ENCODE data around the gene ASB5.
"Not testable (repeated sequence)": the region's sequence is repeated elsewhere in the genome, so short reads cannot be mapped to it uniquely, and the experiment has no call there.

ASB5 gene

GRCh38 chr4:176222149-176222548 lies 46.9 kb downstream of the ASB5 start:
- no peak for DNase-seq (ENCODE audit: low read depth)

- no peak for DNase-seq (ENCODE audit: low read depth)
Measured at GRCh38 chr4:176217510-176217909, 51.5 kb downstream of the ASB5 start.

GRCh38 chr4:176212351-176212750 lies 56.7 kb downstream of the ASB5 start:
- DNase-seq (ENCODE audit: low read depth): not testable (repeated sequence)

- DNase-seq (ENCODE audit: low read depth): no peak
Measured at GRCh38 chr4:176210579-176211296, 58.3 kb downstream of the ASB5 start.

- DNase-seq (ENCODE audit: low read depth): no peak
Measured at GRCh38 chr4:176210101-176210500, 58.9 kb downstream of the ASB5 start.

- no peak for DNase-seq (ENCODE audit: low read depth)
Measured at GRCh38 chr4:176209535-176209934, 59.5 kb downstream of the ASB5 start.

- no peak for DNase-seq (ENCODE audit: low read depth)
Measured at GRCh38 chr4:176207839-176208238, 61.2 kb downstream of the ASB5 start.

GRCh38 chr4:176205299-176205698 lies 63.7 kb downstream of the ASB5 start:
- DNase-seq (ENCODE audit: low read depth): no peak

- no peak for DNase-seq (ENCODE audit: low read depth)
Measured at GRCh38 chr4:176198316-176198903, 70.6 kb downstream of the ASB5 start.

GRCh38 chr4:176195184-176195978 lies 73.6 kb downstream of the ASB5 start, which contains the start of gene SPATA4:
Gene SPATA4 (minus strand): TSS chr4:176195585. CDS start chr4:176195562, 23 bp downstream.
- peak; percentile 90 for DNase-seq (ENCODE audit: low read depth)

GRCh38 chr4:176193938-176194337 lies 75.1 kb downstream of the ASB5 start:
- DNase-seq (ENCODE audit: low read depth): peak; percentile 7

GRCh38 chr4:176193126-176193525 lies 75.9 kb downstream of the ASB5 start:
- DNase-seq (ENCODE audit: low read depth): no peak

GRCh38 chr4:176191974-176192373 lies 77.0 kb downstream of the ASB5 start:
- DNase-seq (ENCODE audit: low read depth): no peak

GRCh38 chr4:176189891-176190795 lies 78.9 kb downstream of the ASB5 start:
- DNase-seq (ENCODE audit: low read depth): no peak

- DNase-seq (ENCODE audit: low read depth): no peak
Measured at GRCh38 chr4:176188654-176189053, 80.4 kb downstream of the ASB5 start.

- DNase-seq (ENCODE audit: low read depth): no peak
Measured at GRCh38 chr4:176187624-176188023, 81.4 kb downstream of the ASB5 start.

- no peak for DNase-seq (ENCODE audit: low read depth)
Measured at GRCh38 chr4:176186671-176187395, 82.2 kb downstream of the ASB5 start.

- DNase-seq (ENCODE audit: low read depth): no peak
Measured at GRCh38 chr4:176186067-176186466, 83.0 kb downstream of the ASB5 start.

GRCh38 chr4:176185051-176185450 lies 84.0 kb downstream of the ASB5 start:
- DNase-seq (ENCODE audit: low read depth): no peak

Data from activated T-helper 9 cell treated with anti-CD3 and anti-CD28 coated beads, Interleukin-2, amount 50 U/mL, for 16 hours (primary cell).